ENCODE data around the gene HYAL2. TPM values are rescaled to one million over a fixed set of nuclear protein-coding genes. Genes with fewer than 3 reads are reported as not detected.

Gene HYAL2
- polyA plus RNA-seq, 1 donor from 2014 or later, result 116 TPM

- Histone ChIP-seq H3K79me2 (replicated peaks; ENCODE audit: insufficient read depth, low read length) (no peaks in the 10 kb centered on the region), H3K4me2 (ENCODE audit: low read length) (peak overlapping the region; percentile 69), H3K27ac (ENCODE audit: low read length) (peak overlapping the region; percentile 66), H3K9ac (ENCODE audit: low read length) (peak overlapping the region; percentile 70), H3K36me3 (ENCODE audit: insufficient read depth, low read length) (no peaks in the 10 kb centered on the region), H4K20me1 (ENCODE audit: insufficient read depth) (no peaks in the 10 kb centered on the region), H2AFZ (ENCODE audit: low read depth, low read length) (peak overlapping the region; percentile 58), H3K9me2 (ENCODE audit: insufficient read depth, low read length) (no peaks in the 10 kb centered on the region), H3K27me3 (ENCODE audit: insufficient read depth, low read depth, low read length) (no peaks in the 10 kb centered on the region), H3F3A (ENCODE audit: insufficient read depth, low read length, poor library complexity, severe bottlenecking) (no peaks in the 10 kb centered on the region), H3K4me3 (ENCODE audit: low read length) (peak overlapping the region; percentile 78), H3K9me3 (ENCODE audit: low read length) (no peaks in the 10 kb centered on the region)
- no peak for TF ChIP-seq EP300 (conservative IDR thresholded peaks at IDR 0.05; ENCODE audit: poor library complexity, severe bottlenecking)
- TF ChIP-seq TAF1 (IDR thresholded peaks at IDR 0.05; ENCODE audit: low read depth), result peak; percentile 32
Measured at GRCh38 chr3:50299638-50299928, 23.0 kb downstream of the HYAL2 start.

- no peaks in the 10 kb centered on the region for H4K20me1 ChIP-seq (ENCODE audit: insufficient read depth)
- H3K9ac ChIP-seq (ENCODE audit: low read length), result peak within 1 kb of the TSS; percentile 86
- H3K4me2 ChIP-seq (ENCODE audit: low read length), result peak within 1 kb of the TSS; percentile 80
- TF ChIP-seq POLR2AphosphoS5 (IDR thresholded peaks at IDR 0.05), result peak; percentile 88
- TF ChIP-seq EZH2 (IDR thresholded peaks at IDR 0.05; ENCODE audit: borderline replicate concordance, insufficient read depth, low read length, poor library complexity, severe bottlenecking), result no peak
- peak; percentile 45 for TF ChIP-seq SMC3 (conservative IDR thresholded peaks at IDR 0.05; ENCODE audit: poor library complexity)
- TF ChIP-seq CTCF (IDR thresholded peaks at IDR 0.05; ENCODE audit: poor library complexity, severe bottlenecking), result peak; percentile 73
- TF ChIP-seq EP300 (conservative IDR thresholded peaks at IDR 0.05; ENCODE audit: poor library complexity, severe bottlenecking), result no peak
- no peak for TF ChIP-seq RAD21 (conservative IDR thresholded peaks at IDR 0.05)
- peak; percentile 45 for TF ChIP-seq TAF1 (IDR thresholded peaks at IDR 0.05; ENCODE audit: low read depth)
- TF ChIP-seq REST (IDR thresholded peaks at IDR 0.05; ENCODE audit: borderline replicate concordance), result no peak
- TF ChIP-seq MXI1 (conservative IDR thresholded peaks at IDR 0.05; ENCODE audit: poor library complexity, severe bottlenecking), result peak; percentile 90
- peak within 1 kb of the TSS; percentile 65 for H2AFZ ChIP-seq (ENCODE audit: low read depth, low read length)
- H3K9me2 ChIP-seq (ENCODE audit: insufficient read depth, low read length), result no peaks in the 10 kb centered on the region
- no peaks in the 10 kb centered on the region for H3K9me3 ChIP-seq (ENCODE audit: low read length)
- peak within 1 kb of the TSS; percentile 68 for H3K27ac ChIP-seq (ENCODE audit: low read length)
- peak within 1 kb of the TSS; percentile 78 for H3K4me3 ChIP-seq (ENCODE audit: low read length)
- no peaks in the 10 kb centered on the region for H3K36me3 ChIP-seq (ENCODE audit: insufficient read depth, low read length)
- H3F3A ChIP-seq (ENCODE audit: insufficient read depth, low read length, poor library complexity, severe bottlenecking), result no peaks in the 10 kb centered on the region
- H3K79me2 ChIP-seq (replicated peaks; ENCODE audit: insufficient read depth, low read length), result no peaks in the 10 kb centered on the region
- no peaks in the 10 kb centered on the region for H3K27me3 ChIP-seq (ENCODE audit: insufficient read depth, low read depth, low read length)
Measured at GRCh38 chr3:50298836-50299637, 23.5 kb downstream of the HYAL2 start, which contains the start of the genes HYAL3 and NAA80. Gene HYAL3, minus strand, starts transcription at chr3:50299405. Its CDS starts 3,803 bp downstream, at chr3:50295602. Gene NAA80, minus strand, starts transcription at chr3:50299405. Its CDS starts 1,942 bp downstream, at chr3:50297463.

All from neural cell (in vitro differentiated cells).